Breast epithelium (tissue), 4 donors: ENCODE measurements around the gene ADGRF3. TPM values are rescaled to one million over a fixed set of nuclear protein-coding genes. Genes with fewer than 3 reads are reported as not detected.
"Not testable (repeated sequence)": the region's sequence is repeated elsewhere in the genome, so short reads cannot be mapped to it uniquely, and the experiment has no call there.

ENCODE experiments used
- DNase-seq, 2 donors: peaks; one replicate each; pipeline ENCODE4 v3.0.0-alpha.2; 2019; ENCODE audit warnings: low spot score in 2 of 2
- H3K27ac ChIP-seq, 2 donors: fragments of 200-600 bp; sonication (generic) in 1 of 2; one replicate each; pipeline ENCODE4 v1.5.1; 2016 to 2019; ENCODE audit warnings: mild to moderate bottlenecking in 1 of 2
- H3K27me3 ChIP-seq, 2 donors: fragments of 200-600 bp; sonication (generic) in 1 of 2; one replicate each; pipeline versions ENCODE4 v1.5.1 to v1.6.0; 2017 to 2019; ENCODE audit warnings: control low read depth in 1 of 2, mild to moderate bottlenecking in 1 of 2
- H3K36me3 ChIP-seq: fragments of 200-600 bp; one replicate; pipeline ENCODE4 v1.5.1; 2019
- H3K4me1 ChIP-seq, 2 donors: fragments of 200-600 bp; sonication (generic); one replicate each; pipeline ENCODE4 v1.5.1; 2016 to 2019; ENCODE audit warnings: control low read depth in 1 of 2
- H3K4me3 ChIP-seq, 3 donors: fragments of 200-600 bp; sonication (generic); 1 replicate in 2 of 3; 2 replicates in 1 of 3; pipeline ENCODE4 v1.5.1; 2016 to 2019; ENCODE audit warnings: mild to moderate bottlenecking in 3 of 3, moderate library complexity in 2 of 3
- H3K9me3 ChIP-seq, 2 donors: fragments of 200-600 bp; sonication (generic) in 1 of 2; one replicate each; pipeline ENCODE4 v1.5.1; 2016 to 2019; ENCODE audit warnings: control low read depth in 1 of 2
- POLR2A ChIP-seq: fragments of 450-650 bp; IDR thresholded peaks from one replicate; pipeline ENCODE4 v1.6.1; 2016; ENCODE audit warnings: antibody characterized with exemption, mild to moderate bottlenecking, moderate library complexity
- POLR2AphosphoS5 ChIP-seq, 3 donors: sonication (generic); formaldehyde crosslinking; IDR thresholded peaks; one replicate each; pipeline ENCODE4 v1.6.1; 2017; ENCODE audit warnings: antibody characterized with exemption in 3 of 3
- intact Hi-C: fragments of 100-400 bp; cut with DNase I; formaldehyde crosslinking; loops from one replicate; pipeline ENCODE4 v1.15.1; 2023; ENCODE audit warnings: low total_unique reads
- total RNA-seq, 3 donors: library from RNA; depleted of rRNA; stranded (reverse); fragments of >200 nt; gene quantifications; one replicate each; pipeline ENCODE4 v1.1.0, GENCODE V29; 2016
- TF ChIP-seq, protein P1 (sequence below), 3 donors: fragments of 450-650 bp; IDR thresholded peaks; one replicate each; pipeline ENCODE4 v1.5.1; 2016 to 2017; ENCODE audit warnings: antibody characterized with exemption in 3 of 3, mild to moderate bottlenecking in 3 of 3, moderate library complexity in 3 of 3

The ADGRF3 gene
- total RNA-seq, 3 donors from 2014 or later: under 0.01 TPM; not detected in 2

- Histone ChIP-seq H3K27me3 (no peaks in the 10 kb centered on the region), H3K9me3 (no peaks in the 10 kb centered on the region), H3K4me1 (no peaks in the 10 kb centered on the region), H3K36me3 (no peaks in the 10 kb centered on the region), H3K4me3 (no peak overlapping the region), H3K27ac (no peak overlapping the region)
- intact Hi-C loops: no loop called here
- no peak for DNase-seq
- TF ChIP-seq POLR2AphosphoS5 (IDR thresholded peaks at IDR 0.05): no peak
- TF ChIP-seq POLR2A: no peak
- TF ChIP-seq, protein P1, sequence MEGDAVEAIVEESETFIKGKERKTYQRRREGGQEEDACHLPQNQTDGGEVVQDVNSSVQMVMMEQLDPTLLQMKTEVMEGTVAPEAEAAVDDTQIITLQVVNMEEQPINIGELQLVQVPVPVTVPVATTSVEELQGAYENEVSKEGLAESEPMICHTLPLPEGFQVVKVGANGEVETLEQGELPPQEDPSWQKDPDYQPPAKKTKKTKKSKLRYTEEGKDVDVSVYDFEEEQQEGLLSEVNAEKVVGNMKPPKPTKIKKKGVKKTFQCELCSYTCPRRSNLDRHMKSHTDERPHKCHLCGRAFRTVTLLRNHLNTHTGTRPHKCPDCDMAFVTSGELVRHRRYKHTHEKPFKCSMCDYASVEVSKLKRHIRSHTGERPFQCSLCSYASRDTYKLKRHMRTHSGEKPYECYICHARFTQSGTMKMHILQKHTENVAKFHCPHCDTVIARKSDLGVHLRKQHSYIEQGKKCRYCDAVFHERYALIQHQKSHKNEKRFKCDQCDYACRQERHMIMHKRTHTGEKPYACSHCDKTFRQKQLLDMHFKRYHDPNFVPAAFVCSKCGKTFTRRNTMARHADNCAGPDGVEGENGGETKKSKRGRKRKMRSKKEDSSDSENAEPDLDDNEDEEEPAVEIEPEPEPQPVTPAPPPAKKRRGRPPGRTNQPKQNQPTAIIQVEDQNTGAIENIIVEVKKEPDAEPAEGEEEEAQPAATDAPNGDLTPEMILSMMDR (IDR thresholded peaks at IDR 0.05): no peak
Observed at GRCh38 chr2:26356771-26357170, 10.2 kb upstream of the ADGRF3 start.

GRCh38 chr2:26356111-26356510, 9.5 kb upstream of the ADGRF3 start:
- no peak for DNase-seq
- H3K9me3 ChIP-seq: no peaks in the 10 kb centered on the region
- intact Hi-C loops: no loop called here

GRCh38 chr2:26355038-26355995, 8.7 kb upstream of the ADGRF3 start:
- intact Hi-C loops: no loop called here
- Histone ChIP-seq H3K4me3 (no peak overlapping the region), H3K4me1 (no peaks in the 10 kb centered on the region), H3K9me3 (no peaks in the 10 kb centered on the region), H3K27me3 (no peaks in the 10 kb centered on the region), H3K36me3 (no peaks in the 10 kb centered on the region), H3K27ac (no peak overlapping the region)
- DNase-seq: no peak
- TF ChIP-seq, protein P1 (IDR thresholded peaks at IDR 0.05): no peak

More at GRCh38 chr2:26356111-26356510, 9.5 kb upstream of the ADGRF3 start:
- Histone ChIP-seq H3K27me3 (no peaks in the 10 kb centered on the region), H3K4me3 (no peak overlapping the region), H3K4me1 (no peaks in the 10 kb centered on the region), H3K27ac (no peak overlapping the region), H3K36me3 (no peaks in the 10 kb centered on the region)
- TF ChIP-seq, protein P1 (IDR thresholded peaks at IDR 0.05): no peak

GRCh38 chr2:26354469-26354868, 7.9 kb upstream of the ADGRF3 start:
- DNase-seq, H3K4me1 ChIP-seq, H3K9me3 ChIP-seq, H3K27me3 ChIP-seq, H3K36me3 ChIP-seq, intact Hi-C loops, H3K4me3 ChIP-seq, H3K27ac ChIP-seq: not testable (repeated sequence)

- Histone ChIP-seq H3K27ac (no peak overlapping the region), H3K27me3 (no peaks in the 10 kb centered on the region), H3K4me3 (no peak overlapping the region), H3K9me3 (no peaks in the 10 kb centered on the region), H3K4me1 (no peaks in the 10 kb centered on the region), H3K36me3 (no peaks in the 10 kb centered on the region)
- TF ChIP-seq POLR2A (no peak), POLR2AphosphoS5 (IDR thresholded peaks at IDR 0.05) (no peak)
- TF ChIP-seq, protein P1 (IDR thresholded peaks at IDR 0.05): no peak
- intact Hi-C loops: no loop called here
- no peak for DNase-seq
Observed at GRCh38 chr2:26352892-26353291, 6.3 kb upstream of the ADGRF3 start.
